Central memory CD8-positive, alpha-beta T cell (primary cell): Measurements from ENCODE around the gene KRT12.
"Not testable (repeated sequence)": the region's sequence is repeated elsewhere in the genome, so short reads cannot be mapped to it uniquely, and the experiment has no call there.

Source experiments
- ATAC-seq: fragments of 150-1000 bp; cut with Tn5 transposase; replicated peaks from 2 replicates; pipeline ENCODE4 v1.10.0; 2022; ENCODE audit warnings: mild to moderate bottlenecking, moderate FRiP score, moderate number of reproducible peaks; ENCODE audit not compliant: poor library complexity, severe bottlenecking; ENCODE audit errors: extremely low read depth
- DNase-seq, 2 donors: peaks; one replicate each; pipeline ENCODE4 v3.0.0; 2021; ENCODE audit warnings: low spot score in 2 of 2
- H3K27ac Mint-ChIP-seq: one replicate; pipeline ENCODE4 v1.8.0; 2022; ENCODE audit warnings: low read depth, mild to moderate bottlenecking, moderate library complexity, mixed read lengths
- H3K27me3 Mint-ChIP-seq: one replicate; pipeline ENCODE4 v1.8.0; 2022; ENCODE audit warnings: mixed read lengths
- H3K36me3 Mint-ChIP-seq: one replicate; pipeline ENCODE4 v1.8.0; 2022; ENCODE audit warnings: mild to moderate bottlenecking, moderate library complexity, mixed read lengths; ENCODE audit not compliant: insufficient read depth
- H3K4me1 Mint-ChIP-seq: one replicate; pipeline ENCODE4 v1.8.0; 2022; ENCODE audit warnings: mixed read lengths
- H3K4me3 Mint-ChIP-seq: one replicate; pipeline ENCODE4 v1.8.0; 2022; ENCODE audit warnings: mild to moderate bottlenecking, moderate library complexity, mixed read lengths
- H3K9me3 Mint-ChIP-seq: one replicate; pipeline ENCODE4 v1.8.0; 2022; ENCODE audit warnings: mixed read lengths

The KRT12 gene

GRCh38 chr17:40873801-40874200, 6.8 kb upstream of the KRT12 start:
- H3K27me3 Mint-ChIP-seq = peaks cover 40% of the 10 kb centered on the region
- no peaks in the 10 kb centered on the region for H3K9me3 Mint-ChIP-seq
- ATAC-seq (no peak), DNase-seq (no peak)
- H3K4me1 Mint-ChIP-seq = no peaks in the 10 kb centered on the region
- H3K27ac Mint-ChIP-seq = no peak overlapping the region
- no peak overlapping the region for H3K4me3 Mint-ChIP-seq
- H3K36me3 Mint-ChIP-seq = peaks cover 2% of the 10 kb centered on the region

- ATAC-seq (no peak), DNase-seq (no peak)
- no peak overlapping the region for H3K27ac Mint-ChIP-seq
- H3K4me3 Mint-ChIP-seq = no peak overlapping the region
- H3K27me3 Mint-ChIP-seq = peaks cover 40% of the 10 kb centered on the region
- H3K9me3 Mint-ChIP-seq = no peaks in the 10 kb centered on the region
- peaks cover 2% of the 10 kb centered on the region for H3K36me3 Mint-ChIP-seq
- no peaks in the 10 kb centered on the region for H3K4me1 Mint-ChIP-seq
Observed at GRCh38 chr17:40873255-40873654, 6.2 kb upstream of the KRT12 start.

GRCh38 chr17:40872416-40872815, 5.4 kb upstream of the KRT12 start:
- ATAC-seq = no peak
- peaks cover 46% of the 10 kb centered on the region for H3K27me3 Mint-ChIP-seq
- no peaks in the 10 kb centered on the region for H3K9me3 Mint-ChIP-seq
- H3K36me3 Mint-ChIP-seq = peaks cover 2% of the 10 kb centered on the region
- no peak overlapping the region for H3K27ac Mint-ChIP-seq
- DNase-seq = no peak
- no peaks in the 10 kb centered on the region for H3K4me1 Mint-ChIP-seq
- no peak overlapping the region for H3K4me3 Mint-ChIP-seq

GRCh38 chr17:40871316-40871715, 4.3 kb upstream of the KRT12 start:
- DNase-seq = no peak
- ATAC-seq = no peak
- Mint-ChIP-seq H3K9me3 (no peaks in the 10 kb centered on the region), H3K4me3 (no peak overlapping the region), H3K36me3 (no peaks in the 10 kb centered on the region), H3K27me3 (peaks cover 57% of the 10 kb centered on the region), H3K27ac (no peak overlapping the region), H3K4me1 (no peaks in the 10 kb centered on the region)

- Mint-ChIP-seq H3K27me3 (peaks cover 58% of the 10 kb centered on the region), H3K27ac (no peak overlapping the region), H3K9me3 (no peaks in the 10 kb centered on the region), H3K4me3 (no peak overlapping the region), H3K36me3 (no peaks in the 10 kb centered on the region), H3K4me1 (no peaks in the 10 kb centered on the region)
- ATAC-seq (no peak), DNase-seq (no peak)
Observed at GRCh38 chr17:40870136-40870535, 3.1 kb upstream of the KRT12 start.

- ATAC-seq (no peak), DNase-seq (no peak)
- H3K9me3 Mint-ChIP-seq = no peaks in the 10 kb centered on the region
- no peaks in the 10 kb centered on the region for H3K4me1 Mint-ChIP-seq
- H3K36me3 Mint-ChIP-seq = no peaks in the 10 kb centered on the region
- no peak overlapping the region for H3K27ac Mint-ChIP-seq
- peaks cover 61% of the 10 kb centered on the region for H3K27me3 Mint-ChIP-seq
- no peak overlapping the region for H3K4me3 Mint-ChIP-seq
Observed at GRCh38 chr17:40864661-40865390, 2.2 kb downstream of the KRT12 start.

GRCh38 chr17:40862985-40863733, 3.9 kb downstream of the KRT12 start:
- no peaks in the 10 kb centered on the region for H3K4me1 Mint-ChIP-seq
- H3K27me3 Mint-ChIP-seq = peaks cover 54% of the 10 kb centered on the region
- no peak overlapping the region for H3K27ac Mint-ChIP-seq

GRCh38 chr17:40859536-40859935, 7.5 kb downstream of the KRT12 start:
- H3K4me1 Mint-ChIP-seq = no peaks in the 10 kb centered on the region
- no peaks in the 10 kb centered on the region for H3K36me3 Mint-ChIP-seq
- H3K4me3 Mint-ChIP-seq = no peak overlapping the region
- H3K27ac Mint-ChIP-seq = no peak overlapping the region
- no peaks in the 10 kb centered on the region for H3K9me3 Mint-ChIP-seq
- peaks cover 36% of the 10 kb centered on the region for H3K27me3 Mint-ChIP-seq
- ATAC-seq = no peak
- no peak for DNase-seq

More at GRCh38 chr17:40862985-40863733, 3.9 kb downstream of the KRT12 start:
- Mint-ChIP-seq H3K36me3 (no peaks in the 10 kb centered on the region), H3K4me3 (no peak overlapping the region), H3K9me3 (no peaks in the 10 kb centered on the region)
- no peak for ATAC-seq
- DNase-seq = no peak

- H3K27ac Mint-ChIP-seq, ATAC-seq, H3K9me3 Mint-ChIP-seq, H3K4me1 Mint-ChIP-seq, H3K4me3 Mint-ChIP-seq, H3K36me3 Mint-ChIP-seq, DNase-seq: not testable (repeated sequence)
- H3K27me3 Mint-ChIP-seq = peaks cover 38% of the 10 kb centered on the region
Observed at GRCh38 chr17:40858667-40859066, 8.4 kb downstream of the KRT12 start.

GRCh38 chr17:40857535-40857934, 9.5 kb downstream of the KRT12 start:
- Mint-ChIP-seq H3K4me1 (no peaks in the 10 kb centered on the region), H3K9me3 (no peaks in the 10 kb centered on the region), H3K27me3 (peaks cover 33% of the 10 kb centered on the region), H3K4me3 (no peak overlapping the region), H3K27ac (no peak overlapping the region), H3K36me3 (no peaks in the 10 kb centered on the region)
- DNase-seq = no peak
- no peak for ATAC-seq

- H3K36me3 Mint-ChIP-seq = no peaks in the 10 kb centered on the region
- H3K4me1 Mint-ChIP-seq = no peaks in the 10 kb centered on the region
- H3K27me3 Mint-ChIP-seq = peaks cover 29% of the 10 kb centered on the region
- ATAC-seq (no peak), DNase-seq (no peak)
- no peak overlapping the region for H3K4me3 Mint-ChIP-seq
- no peak overlapping the region for H3K27ac Mint-ChIP-seq
- H3K9me3 Mint-ChIP-seq = no peaks in the 10 kb centered on the region
Observed at GRCh38 chr17:40854175-40854814, 12.7 kb downstream of the KRT12 start.

GRCh38 chr17:40852364-40852763, 14.7 kb downstream of the KRT12 start:
- H3K4me1 Mint-ChIP-seq = no peaks in the 10 kb centered on the region

More at GRCh38 chr17:40852364-40852763, 14.7 kb downstream of the KRT12 start:
- Mint-ChIP-seq H3K4me3 (no peak overlapping the region), H3K27me3 (peaks cover 29% of the 10 kb centered on the region), H3K27ac (no peak overlapping the region), H3K9me3 (no peaks in the 10 kb centered on the region), H3K36me3 (no peaks in the 10 kb centered on the region)
- no peak for ATAC-seq
- no peak for DNase-seq
